K562 (cell line): ENCODE results near the gene FMNL2. TPM values are rescaled to one million over a fixed set of nuclear protein-coding genes. Genes with fewer than 3 reads are reported as not detected.

Source experiments
- CEBPB ChIP-seq: fragments of 450-650 bp; IDR thresholded peaks from 2 replicates; pipeline ENCODE4 v1.6.1; 2016; ENCODE audit warnings: missing genetic modification characterization, missing compliant biosample characterization
- CHD1 ChIP-seq: fragments of 200-600 bp; sonication (generic); IDR thresholded peaks from one replicate; pipeline ENCODE4 v1.6.1; 2012; ENCODE audit warnings: mild to moderate bottlenecking, moderate library complexity, low read length, inconsistent platforms
- DIDO1 ChIP-seq: fragments of 450-650 bp; IDR thresholded peaks from 2 replicates; pipeline ENCODE4 v1.6.1; 2016; ENCODE audit warnings: low read depth, missing biosample characterization, missing genetic modification characterization
- HDAC1 ChIP-seq, 2 experiments: fragments of 450-650 bp; IDR thresholded peaks; 2 replicates each; pipeline ENCODE4 v1.6.1; 2016 to 2017; ENCODE audit warnings: inconsistent platforms in 1 of 2, mild to moderate bottlenecking in 1 of 2, moderate library complexity in 1 of 2
- KAT2B ChIP-seq: IDR thresholded peaks from one replicate; pipeline ENCODE4 v1.6.1; 2012; ENCODE audit warnings: low read depth, mild to moderate bottlenecking, control low read depth, inconsistent platforms, low read length, moderate library complexity
- KDM4B ChIP-seq, 2 experiments: fragments of 450-650 bp in 1 of 2; sonication (generic) in 1 of 2; IDR thresholded peaks; 2 replicates each; pipeline ENCODE4 v1.6.1; 2016 to 2017; ENCODE audit warnings: borderline replicate concordance in 2 of 2, antibody characterized with exemption in 1 of 2, low read depth in 1 of 2, mild to moderate bottlenecking in 1 of 2
- MEF2A ChIP-seq: IDR thresholded peaks from 2 replicates; pipeline ENCODE4 v1.6.1; 2011; ENCODE audit warnings: low read depth, mild to moderate bottlenecking, low read length, moderate library complexity; ENCODE audit not compliant: control insufficient read depth
- MITF ChIP-seq: IDR thresholded peaks from 2 replicates; pipeline ENCODE4 v1.6.1; 2014; ENCODE audit warnings: antibody characterized with exemption
- PRPF4 ChIP-seq: fragments of 200-400 bp; formaldehyde crosslinking; IDR thresholded peaks from one replicate; pipeline ENCODE4 v1.6.1; 2017; ENCODE audit warnings: low read length, low read depth, mild to moderate bottlenecking; ENCODE audit not compliant: insufficient read depth, poor library complexity, severe bottlenecking
- SIN3B ChIP-seq: fragments of 450-650 bp; IDR thresholded peaks from 2 replicates; pipeline ENCODE4 v1.6.1; 2017; ENCODE audit warnings: low read depth, mild to moderate bottlenecking, moderate library complexity
- TAF9B ChIP-seq: fragments of 450-650 bp; IDR thresholded peaks from 2 replicates; pipeline ENCODE4 v1.6.1; 2018; ENCODE audit warnings: mild to moderate bottlenecking; ENCODE audit not compliant: partially characterized antibody
- THRA ChIP-seq: fragments of 450-650 bp; IDR thresholded peaks from 2 replicates; pipeline ENCODE4 v1.6.1; 2017; ENCODE audit warnings: mild to moderate bottlenecking, moderate library complexity
- TSHZ1 ChIP-seq: fragments of 250-450 bp; sonication (Bioruptor Pico); IDR thresholded peaks from 2 replicates; pipeline ENCODE4 v1.4.0; 2020; ENCODE audit warnings: mild to moderate bottlenecking, moderate library complexity
- ZBTB1 ChIP-seq: sonication (generic); formaldehyde crosslinking; IDR thresholded peaks from 2 replicates; pipeline ENCODE4 v1.8.1; 2023; ENCODE audit warnings: missing genetic modification reagents, low read depth, mild to moderate bottlenecking, borderline replicate concordance
- ZC3H4 ChIP-seq: sonication (generic); formaldehyde crosslinking; IDR thresholded peaks from 2 replicates; pipeline ENCODE4 v1.9.0; 2021; ENCODE audit warnings: missing genetic modification reagents, borderline replicate concordance
- ZC3H8 ChIP-seq: fragments of 450-650 bp; IDR thresholded peaks from 2 replicates; pipeline ENCODE4 v1.6.1; 2017
- ZNF134 ChIP-seq: fragments of 250-450 bp; sonication (Bioruptor Pico); conservative IDR thresholded peaks from 2 replicates; pipeline ENCODE4 v1.4.0; 2020
- ZNF175 ChIP-seq: fragments of 200-800 bp; sonication (Bioruptor generic); IDR thresholded peaks from 2 replicates; pipeline ENCODE4 v1.6.1; 2016; ENCODE audit warnings: low read depth, mild to moderate bottlenecking, missing genetic modification characterization, missing compliant biosample characterization
- ZNF274 ChIP-seq: IDR thresholded peaks from 2 replicates; pipeline ENCODE4 v1.6.1; 2011; ENCODE audit warnings: low read depth, mild to moderate bottlenecking, low read length, moderate library complexity, borderline replicate concordance
- ZNF431 ChIP-seq: sonication (generic); formaldehyde crosslinking; IDR thresholded peaks from 2 replicates; pipeline ENCODE4 v1.8.0; 2022; ENCODE audit warnings: mild to moderate bottlenecking, missing genetic modification reagents
- ZNF445 ChIP-seq: fragments of 250-450 bp; sonication (Bioruptor Pico); IDR thresholded peaks from 2 replicates; pipeline ENCODE4 v1.4.0; 2020; ENCODE audit warnings: low read depth, mild to moderate bottlenecking, moderate library complexity
- polyA plus RNA-seq, 8 experiments: library from polyadenylated mRNA; depleted of rRNA in 4 of 8; stranded (reverse) in 5 of 8; unstranded in 3 of 8; fragments of >200 nt; fragmentation: Nextera tagmentation in 2 of 8; fragmentation: Illumina TruSeq in 1 of 8; extraction: Ambion mirVana in 2 of 8; extraction: Trizol in 1 of 8; gene quantifications; 2 replicates each; pipeline versions ENCODE4 v1.2.1 to v1.2.3, GENCODE V29; 2011 to 2014; ENCODE audit warnings: inconsistent platforms in 1 of 8, missing spikeins in 1 of 8
- total RNA-seq, 7 experiments: library from RNA; depleted of rRNA in 6 of 7; stranded (reverse); fragments of >200 nt in 6 of 7; fragmentation: Illumina TruSeq in 2 of 7; extraction: Trizol in 2 of 7; gene quantifications; 2 replicates each; pipeline versions ENCODE4 v1.2.1 to v1.2.3, GENCODE V29; 2011 to 2021; ENCODE audit warnings: low replicate concordance in 1 of 7
- TF ChIP-seq, protein P1 (sequence below): fragments of 250-450 bp; sonication (Bioruptor Pico); IDR thresholded peaks from 2 replicates; pipeline ENCODE4 v1.6.1; 2021; ENCODE audit warnings: mild to moderate bottlenecking

Gene FMNL2
- total and polyA plus RNA-seq, 9 of the 15 experiments (the other 6 are each of a cell fraction or from before 2014, with no cell fraction given), result 0.15 to 0.49 (median 0.24) TPM; not detected in 1

- no peak for TF ChIP-seq TSHZ1 (CRISPR knock-in tag)
- no peak for TF ChIP-seq KAT2B
- TF ChIP-seq CHD1, result no peak
- no peak for TF ChIP-seq ZNF445 (CRISPR knock-in tag)
- TF ChIP-seq ZNF175 (CRISPR knock-in tag), result peak; percentile 51; the same call in 1 of the 2 replicates
- no peak for TF ChIP-seq THRA
- no peak for TF ChIP-seq DIDO1 (tag)
- TF ChIP-seq MITF, result no peak
- no peak for TF ChIP-seq TAF9B
- 0 out of 2 replicates have a peak, but pooled peaks have one; percentile 12 for TF ChIP-seq ZNF134 (CRISPR knock-in tag)
- TF ChIP-seq ZC3H8, result no peak
- TF ChIP-seq, protein P1, sequence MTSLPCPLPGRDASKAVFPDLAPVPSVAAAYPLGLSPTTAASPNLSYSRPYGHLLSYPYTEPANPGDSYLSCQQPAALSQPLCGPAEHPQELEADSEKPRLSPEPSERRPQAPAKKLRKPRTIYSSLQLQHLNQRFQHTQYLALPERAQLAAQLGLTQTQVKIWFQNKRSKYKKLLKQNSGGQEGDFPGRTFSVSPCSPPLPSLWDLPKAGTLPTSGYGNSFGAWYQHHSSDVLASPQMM (CRISPR knock-in tag), result no peak
- no peak for TF ChIP-seq ZBTB1 (CRISPR knock-in tag)
- no peak for TF ChIP-seq HDAC1 (IDR thresholded peaks at IDR 0.05)
- TF ChIP-seq PRPF4, result no peak
- TF ChIP-seq ZNF431 (CRISPR knock-in tag), result no peak
- TF ChIP-seq CEBPB (tag), result peak; percentile 92
- TF ChIP-seq KDM4B (IDR thresholded peaks at IDR 0.05; ENCODE audit: borderline replicate concordance in 2 of 2, low read depth in 1 of 2), result no peak
- TF ChIP-seq MEF2A, result no peak
- TF ChIP-seq SIN3B, result no peak
- no peak for TF ChIP-seq ZC3H4 (CRISPR knock-in tag)
- no peak for TF ChIP-seq ZNF274
These were observed 86.8 kb downstream of the FMNL2 start (continued) for GRCh38 chr2:152421521-152422370.
